HG03196 (cell line): ENCODE data around the gene PTN.
"Not testable (repeated sequence)": the region's sequence is repeated elsewhere in the genome, so short reads cannot be mapped to it uniquely, and the experiment has no call there.

ENCODE experiments used
- ATAC-seq: cut with Tn5 transposase; IDR thresholded peaks from one replicate; pipeline ENCODE4 v1.9.1; 2021; ENCODE audit not compliant: unreplicated experiment

PTN gene

GRCh38 chr7:137181619-137182018 lies 161.9 kb downstream of the PTN start:
- ATAC-seq, result not testable (repeated sequence)
